HG02571 (cell line): ENCODE measurements around the gene PLCXD3.
"Not testable (repeated sequence)": the region's sequence is repeated elsewhere in the genome, so short reads cannot be mapped to it uniquely, and the experiment has no call there.

Experiments
- ATAC-seq: cut with Tn5 transposase; IDR thresholded peaks from one replicate; pipeline ENCODE4 v1.9.1; 2021; ENCODE audit warnings: mild to moderate bottlenecking, moderate library complexity; ENCODE audit not compliant: unreplicated experiment

The PLCXD3 gene

DNA sequence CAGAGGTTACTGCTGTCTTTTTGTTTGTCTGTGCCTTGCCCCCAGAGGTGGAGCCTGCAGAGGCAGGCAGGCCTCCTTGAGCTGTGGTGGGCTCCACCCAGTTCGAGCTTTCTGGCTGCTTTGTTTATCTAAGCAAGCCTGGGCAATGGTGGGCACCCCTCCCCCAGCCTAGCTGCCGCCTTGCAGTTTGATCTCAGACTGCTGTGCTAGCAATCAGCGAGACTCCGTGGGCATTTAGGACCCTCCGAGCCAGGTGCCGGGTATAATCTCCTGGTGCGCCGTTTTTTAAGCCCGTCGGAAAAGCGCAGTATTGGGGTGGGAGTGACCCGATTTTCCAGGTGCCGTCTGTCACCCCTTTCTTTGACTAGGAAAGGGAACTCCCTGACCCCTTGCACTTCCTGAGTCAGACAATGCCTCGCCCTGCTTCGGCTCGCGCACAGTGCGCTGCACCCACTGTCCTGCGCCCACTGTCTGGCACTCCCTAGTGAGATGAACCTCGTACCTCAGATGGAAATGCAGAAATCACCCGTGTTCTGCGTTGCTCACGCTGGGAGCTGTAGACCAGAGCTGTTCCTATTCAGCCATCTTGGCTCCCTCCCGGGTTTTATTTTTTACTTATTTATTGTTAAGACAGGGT is 16.8 kb downstream of the PLCXD3 start:
- ATAC-seq: not testable (repeated sequence)

DNA sequence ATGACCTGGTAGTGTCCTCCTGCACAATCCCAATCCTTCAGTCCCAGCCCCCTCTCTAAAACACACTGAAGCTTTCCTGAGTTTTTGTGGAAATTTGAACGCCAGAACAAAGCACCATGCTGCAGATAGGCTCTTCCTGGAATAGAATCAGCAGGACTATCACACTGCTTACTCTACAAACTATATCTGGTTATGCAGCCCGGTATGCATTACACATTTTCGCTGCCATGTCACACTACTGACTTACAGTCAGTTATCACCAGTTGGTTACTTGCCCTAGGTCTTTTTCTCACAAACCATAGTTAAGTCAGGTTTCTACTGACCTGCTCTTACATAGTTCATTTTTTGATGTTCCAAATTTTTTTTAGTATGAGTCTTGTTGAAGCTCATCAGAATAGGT is 24.9 kb downstream of the PLCXD3 start:
- no peak for ATAC-seq

DNA sequence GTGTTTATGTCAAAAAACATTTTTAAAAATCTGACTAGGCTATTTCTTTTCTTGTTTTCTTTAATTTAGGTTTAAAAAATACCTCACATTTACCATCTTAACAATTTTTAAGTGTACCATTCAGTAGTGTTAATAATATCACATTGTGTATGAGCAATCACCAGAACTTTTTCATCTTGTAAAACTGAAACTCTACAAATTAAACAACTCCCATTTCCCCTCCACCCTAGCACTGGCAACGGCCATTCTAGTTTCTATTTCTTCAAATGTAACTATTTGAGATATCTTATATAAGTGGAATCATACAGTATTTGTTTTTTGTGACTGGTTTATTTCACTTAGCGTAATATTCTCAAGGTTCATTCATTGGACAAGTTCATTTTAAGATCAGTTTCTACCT is 27.7 kb downstream of the PLCXD3 start:
- ATAC-seq: no peak

DNA sequence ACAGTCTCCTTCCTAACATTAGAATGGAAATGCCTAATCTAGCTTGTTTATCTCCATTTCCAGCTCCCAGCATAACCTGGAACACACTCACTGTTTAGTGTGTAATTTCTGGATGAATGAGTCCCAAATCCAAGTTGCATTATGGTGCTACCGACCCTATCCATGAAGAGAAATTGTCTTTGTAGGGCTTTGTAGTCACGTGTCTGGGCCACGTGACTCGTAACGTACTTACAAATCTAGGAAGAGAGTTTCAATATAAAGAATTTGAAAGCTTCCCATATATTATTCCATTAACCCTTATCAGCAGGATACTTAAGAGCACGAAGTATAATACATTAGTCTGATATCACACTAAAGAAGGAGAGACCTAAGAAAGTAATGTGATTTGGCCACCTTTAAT is 28.2 kb downstream of the PLCXD3 start:
- ATAC-seq: no peak

DNA sequence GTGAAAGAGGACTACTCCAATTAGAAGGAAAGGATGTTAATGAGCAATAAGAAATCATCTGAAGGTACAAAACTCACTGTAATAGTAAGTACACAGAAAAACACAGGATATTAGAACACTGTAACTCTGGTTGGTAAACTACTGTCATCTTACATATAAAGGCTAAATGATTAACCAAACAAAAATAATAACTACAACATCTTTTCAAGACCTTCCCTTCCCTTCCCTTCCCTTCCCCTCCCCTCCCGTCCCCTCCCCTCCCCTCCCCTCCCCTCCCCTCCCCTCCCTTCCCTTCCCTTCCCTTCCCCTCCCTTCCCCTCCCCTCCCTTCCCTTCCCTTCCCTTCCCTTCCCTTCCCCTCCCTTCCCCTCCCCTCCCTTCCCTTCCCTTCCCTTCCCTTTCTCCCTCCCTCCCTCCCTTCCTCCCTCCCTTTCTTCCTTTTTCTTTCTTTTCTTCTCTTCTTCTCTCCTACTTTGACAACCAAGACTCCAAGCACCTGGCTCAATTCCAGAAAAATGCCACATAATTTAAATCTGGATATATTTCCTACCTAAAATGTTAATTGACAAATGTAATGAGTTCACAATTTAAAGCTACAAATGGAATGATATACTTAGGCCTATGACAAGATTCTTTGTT is 38.7 kb downstream of the PLCXD3 start:
- ATAC-seq: not testable (repeated sequence)

DNA sequence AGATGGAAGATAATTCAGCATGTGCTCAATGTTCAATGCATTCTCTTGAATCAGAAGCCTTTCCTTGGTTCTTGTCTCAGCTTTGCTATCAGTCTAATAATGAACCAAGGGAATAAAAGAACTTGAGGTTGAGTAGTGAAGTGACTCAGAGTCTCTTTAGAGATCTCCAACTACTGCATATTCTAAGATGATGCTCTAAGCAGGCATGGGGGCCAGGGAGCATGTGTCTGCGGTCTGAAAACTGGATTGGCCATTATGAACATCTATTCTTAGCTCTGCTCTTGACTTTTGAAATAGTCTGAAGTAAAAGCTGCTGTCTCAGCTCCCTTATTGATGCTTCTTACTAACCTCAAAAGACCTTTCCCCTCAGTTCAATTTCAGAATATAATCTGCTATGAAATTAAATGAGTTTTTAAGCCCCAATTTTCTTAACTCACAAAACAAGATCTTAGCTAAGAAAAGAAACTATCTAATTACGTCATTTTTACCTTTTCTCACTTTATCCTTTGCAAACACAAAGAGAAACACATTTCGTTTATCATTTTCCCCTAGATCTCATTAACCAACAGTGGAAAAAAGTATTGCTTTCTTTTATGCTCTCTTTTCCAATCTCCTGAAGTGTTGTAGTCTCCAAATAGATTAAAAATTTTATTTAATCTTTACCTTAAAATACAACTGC is 44.8 kb downstream of the PLCXD3 start:
- ATAC-seq: no peak

DNA sequence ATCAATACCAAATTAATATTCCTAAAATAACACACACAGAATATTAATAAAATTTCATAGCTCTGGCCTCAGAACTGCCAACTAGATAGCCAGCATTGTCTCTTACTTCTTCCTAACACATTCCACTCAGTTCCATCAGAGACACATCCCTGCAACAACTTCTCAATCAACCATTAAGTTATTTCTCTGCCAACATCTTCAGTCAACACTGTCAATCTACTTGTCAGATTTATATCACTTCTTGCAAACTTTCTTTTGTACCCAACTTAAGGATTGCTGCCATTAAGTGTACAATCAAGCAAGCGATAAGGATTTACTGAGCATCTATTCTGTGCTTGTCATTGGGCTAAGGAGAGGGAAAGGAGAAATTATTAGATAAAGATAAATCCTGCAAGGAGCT is 50.8 kb downstream of the PLCXD3 start:
- ATAC-seq: no peak

DNA sequence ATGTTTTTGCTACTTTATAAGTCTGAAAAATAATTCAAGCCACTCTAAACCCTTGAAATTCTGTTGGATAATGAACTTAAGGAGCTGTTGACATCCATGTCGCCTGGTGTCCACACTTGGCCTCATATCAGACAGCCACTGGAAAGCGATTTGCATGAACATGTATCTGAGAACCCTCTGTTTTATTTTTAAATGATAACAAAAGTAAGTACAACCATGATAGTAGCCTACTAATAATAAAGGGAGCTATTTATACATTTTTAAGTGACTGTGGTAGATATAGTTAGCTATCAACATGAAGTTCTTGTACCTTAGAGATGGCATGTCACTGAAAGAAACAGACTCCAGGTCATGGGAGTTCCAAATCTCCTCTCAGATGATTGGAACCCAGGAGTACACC is 53.3 kb downstream of the PLCXD3 start:
- ATAC-seq: no peak

DNA sequence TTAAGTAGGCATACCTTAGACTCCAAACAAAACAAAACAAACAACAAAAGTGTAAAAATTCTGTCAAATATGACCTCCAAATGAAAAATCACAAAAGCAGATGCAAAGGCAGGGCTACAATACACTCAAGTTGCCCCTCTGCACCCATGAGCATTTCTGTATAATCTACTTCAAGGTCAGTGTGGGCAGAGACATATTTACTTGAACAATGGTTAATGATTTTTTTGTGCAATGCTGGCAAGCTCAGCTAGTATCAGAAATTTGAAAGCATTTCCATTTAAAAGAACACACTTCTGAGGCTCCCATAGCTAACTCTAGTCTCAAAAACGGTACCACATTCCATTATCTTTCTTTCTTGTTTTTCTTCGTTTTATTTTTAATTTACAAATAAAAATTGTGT is 57.9 kb downstream of the PLCXD3 start:
- ATAC-seq: no peak

DNA sequence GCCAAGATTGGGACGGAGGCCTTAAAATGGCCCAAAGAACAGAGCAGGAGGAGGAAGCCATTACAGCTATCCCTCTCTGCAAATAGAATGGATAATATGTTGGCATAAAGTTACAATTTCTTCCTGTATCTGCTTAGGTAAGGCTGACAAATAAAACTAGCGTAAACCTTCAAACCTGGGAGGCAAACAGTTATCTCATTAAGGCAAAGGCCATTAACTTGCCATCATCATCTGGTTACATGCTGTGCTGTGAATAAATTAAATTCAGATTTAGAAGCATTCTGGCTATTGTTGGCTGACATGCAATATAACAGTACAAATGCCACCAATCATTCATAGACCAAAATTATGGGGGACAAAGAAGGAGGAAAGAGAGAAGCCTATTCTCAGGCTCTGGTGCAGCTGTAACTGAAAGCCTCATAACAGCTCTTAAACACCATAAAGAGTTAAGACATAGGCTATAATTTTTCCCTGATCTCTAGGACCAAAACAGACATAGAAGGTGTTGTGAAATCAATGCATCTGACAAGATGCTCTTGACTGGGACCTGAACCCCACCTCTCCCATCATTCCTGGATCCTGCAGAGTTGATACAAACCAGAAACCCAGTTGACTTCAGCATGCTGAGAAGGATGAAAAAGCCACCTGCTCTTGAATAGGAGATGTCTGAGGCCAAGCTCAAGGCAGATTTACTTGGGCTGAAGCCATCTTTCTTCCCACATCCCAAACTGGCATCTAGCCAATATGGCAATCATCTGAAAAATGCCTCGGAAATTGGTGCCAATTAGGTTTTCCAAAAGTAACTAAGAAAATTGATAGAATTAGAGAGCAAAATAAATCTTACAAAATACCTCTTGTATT is 62.5 kb downstream of the PLCXD3 start:
- ATAC-seq: no peak

DNA sequence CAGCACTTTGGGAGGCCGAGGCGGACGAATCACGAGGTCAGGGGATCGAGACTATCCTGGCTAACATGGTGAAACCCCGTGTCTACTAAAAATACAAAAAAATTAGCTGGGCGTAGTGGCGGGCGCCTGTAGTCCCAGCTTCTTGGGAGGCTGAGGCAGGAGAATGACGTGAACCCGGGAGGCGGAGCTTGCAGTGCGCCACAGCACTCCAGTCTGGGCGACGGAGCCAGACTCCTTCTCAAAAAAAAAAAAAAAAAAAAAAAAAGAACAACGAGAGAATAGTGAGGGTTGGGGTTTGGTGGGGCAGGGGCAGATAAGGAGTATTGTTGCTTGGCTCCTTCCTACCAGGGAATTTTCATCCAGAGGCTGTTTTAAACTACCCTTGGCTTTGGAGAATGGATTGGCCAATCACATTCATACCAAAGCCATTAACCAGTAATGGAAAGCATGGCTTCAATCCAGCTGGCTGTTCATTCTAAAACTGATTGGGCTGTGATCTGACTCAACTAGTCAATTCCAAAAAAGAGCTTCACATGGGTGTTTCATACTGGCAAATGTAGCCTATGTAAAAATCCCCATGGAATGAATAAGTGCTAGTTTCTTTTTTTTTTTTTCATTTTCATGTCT is 64.4 kb downstream of the PLCXD3 start:
- no peak for ATAC-seq

DNA sequence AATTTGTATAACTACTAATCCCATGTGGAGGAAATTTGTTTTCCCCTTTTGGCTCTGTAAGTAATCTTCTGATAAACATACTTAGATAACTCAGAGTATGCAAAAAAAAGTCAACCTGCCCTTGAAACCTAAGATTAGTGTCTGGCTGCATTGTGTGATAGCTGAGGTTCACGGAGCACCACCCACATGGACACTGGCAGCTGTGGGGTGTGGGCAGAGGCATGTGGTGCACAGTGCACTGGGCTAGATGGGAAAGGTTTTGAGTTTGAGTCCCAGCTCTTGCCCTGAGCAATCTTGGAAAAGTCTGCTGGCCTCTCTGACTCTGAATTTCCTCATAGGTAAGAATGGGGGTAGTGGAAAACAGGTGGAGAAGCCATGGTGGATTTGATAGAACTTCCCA is 75.1 kb downstream of the PLCXD3 start:
- no peak for ATAC-seq

DNA sequence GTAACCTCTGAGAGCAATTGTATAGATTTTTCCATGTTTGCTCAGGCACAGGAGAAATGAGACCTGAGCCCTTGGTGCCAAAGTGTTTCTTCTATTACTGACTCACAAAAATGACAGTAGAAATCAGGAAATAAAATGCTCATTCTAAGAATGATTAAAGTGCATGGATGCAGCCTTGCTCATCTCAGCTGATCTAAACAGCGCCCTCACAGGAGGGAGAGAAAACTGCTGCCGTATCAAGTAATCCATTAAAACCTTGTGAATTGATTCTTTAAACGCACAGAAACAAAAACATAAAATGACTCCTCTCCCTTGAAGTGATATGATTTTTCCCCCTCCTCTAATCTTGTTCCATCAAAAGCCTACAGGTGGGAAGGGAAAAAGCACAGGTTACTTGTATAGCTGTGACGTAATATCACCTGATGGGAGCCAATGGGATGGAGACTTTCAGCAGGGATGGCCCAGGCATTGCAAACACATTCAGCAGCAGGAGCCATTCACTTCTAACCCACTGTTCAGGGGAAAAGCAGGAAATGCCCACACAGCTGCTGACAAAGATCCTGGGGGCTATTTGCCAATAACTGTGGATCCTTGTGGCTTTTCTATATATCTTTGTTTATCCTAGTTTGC is 76.7 kb downstream of the PLCXD3 start:
- ATAC-seq: no peak

DNA sequence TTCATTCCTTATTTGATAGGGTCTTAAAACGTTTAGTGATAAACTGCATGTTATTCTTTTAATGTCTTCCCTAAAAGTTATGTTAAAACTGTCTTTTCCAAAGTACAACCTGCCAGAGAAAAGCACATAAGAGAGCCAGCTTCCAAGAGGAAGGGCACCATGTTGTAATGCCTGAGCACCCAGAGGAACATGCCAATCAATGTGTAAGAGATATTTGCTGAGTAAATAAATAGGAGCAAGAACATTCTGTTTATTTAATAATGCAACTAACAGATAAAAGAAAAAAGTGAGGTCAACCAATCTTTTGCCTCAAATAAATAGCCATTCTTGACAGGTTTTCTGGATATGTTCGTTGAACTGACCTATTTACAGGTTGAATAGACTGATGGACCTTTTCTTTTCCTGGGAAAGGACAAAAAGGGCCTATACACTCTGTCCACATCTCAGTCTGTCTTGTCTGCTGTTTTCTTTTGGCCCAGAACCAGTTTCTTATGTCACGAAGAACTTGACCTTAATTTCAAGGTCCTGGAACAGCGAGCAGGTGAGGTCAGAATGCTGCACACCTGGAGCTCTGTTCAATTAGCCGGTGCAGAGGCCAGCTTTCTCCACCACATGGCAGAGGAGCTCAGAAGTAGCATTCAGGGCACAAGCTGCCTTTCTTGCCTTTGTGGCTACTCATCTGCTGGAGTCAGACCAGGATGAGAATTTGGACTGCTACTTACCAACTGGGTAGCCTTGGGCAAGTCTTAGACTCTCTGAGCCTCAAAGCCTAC is 77.7 kb downstream of the PLCXD3 start:
- no peak for ATAC-seq

DNA sequence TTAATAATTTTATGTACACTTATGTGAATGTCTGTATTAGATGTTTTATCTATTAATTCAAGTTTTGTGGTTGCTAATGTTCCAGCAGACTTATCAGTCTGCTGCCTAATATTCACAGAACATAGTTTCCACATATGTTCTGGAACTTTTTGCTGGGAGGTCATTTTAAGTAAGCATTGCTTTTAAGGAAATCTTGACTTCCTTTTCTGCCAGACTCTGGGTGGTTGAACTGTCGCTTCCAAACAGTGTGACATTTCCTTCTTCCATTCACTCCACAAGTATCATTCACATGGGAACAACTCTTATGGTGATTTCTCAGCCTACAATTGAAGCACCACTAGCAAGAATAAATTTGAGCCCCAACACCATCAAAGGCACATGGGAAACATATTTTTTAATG is 82.9 kb downstream of the PLCXD3 start:
- ATAC-seq: no peak

DNA sequence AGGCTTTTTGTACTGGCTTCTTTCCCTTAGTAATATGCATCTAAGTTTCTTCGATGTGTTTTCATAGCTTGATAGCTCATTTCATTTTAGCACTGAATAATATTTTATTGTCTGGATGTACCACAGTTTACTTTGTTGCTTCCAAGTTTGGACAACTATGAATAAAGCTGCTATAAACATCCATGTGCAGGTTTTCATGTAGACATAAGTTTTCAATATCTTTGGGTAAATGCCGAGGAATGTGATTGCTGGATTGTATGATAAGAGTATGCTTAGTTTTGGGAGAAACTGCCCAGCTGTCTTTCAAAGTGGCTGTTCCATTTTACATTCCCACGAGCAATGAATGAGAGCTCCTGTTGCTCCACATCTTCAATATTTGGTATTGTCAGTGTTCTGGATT is 84.7 kb downstream of the PLCXD3 start:
- ATAC-seq: no peak

DNA sequence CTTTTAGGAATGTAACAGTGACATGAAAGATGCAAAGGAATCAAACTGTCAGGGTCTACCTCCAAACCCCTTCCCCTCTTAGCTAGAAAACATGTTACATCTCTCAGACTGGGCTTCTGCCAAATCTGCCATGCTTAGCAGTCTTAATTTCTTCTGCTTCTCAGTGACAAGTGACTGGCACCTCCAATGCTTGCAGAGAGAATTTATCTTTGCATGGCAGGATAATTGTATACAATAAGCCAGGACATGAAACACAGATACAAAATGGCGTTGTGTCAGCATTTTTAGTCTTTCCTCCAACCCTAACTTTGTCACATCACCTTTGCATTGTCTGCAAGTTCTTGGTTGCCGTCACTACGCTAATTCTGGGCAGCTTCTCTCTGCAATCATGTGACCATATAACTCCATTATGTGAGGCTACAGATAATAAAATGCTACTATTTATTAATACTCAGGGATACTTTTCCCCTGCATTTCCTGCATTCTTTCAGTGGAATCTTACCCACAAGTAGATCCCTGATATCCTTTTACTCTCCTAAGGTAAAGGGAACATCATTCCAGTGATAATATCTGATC is 89.8 kb downstream of the PLCXD3 start:
- ATAC-seq: no peak

DNA sequence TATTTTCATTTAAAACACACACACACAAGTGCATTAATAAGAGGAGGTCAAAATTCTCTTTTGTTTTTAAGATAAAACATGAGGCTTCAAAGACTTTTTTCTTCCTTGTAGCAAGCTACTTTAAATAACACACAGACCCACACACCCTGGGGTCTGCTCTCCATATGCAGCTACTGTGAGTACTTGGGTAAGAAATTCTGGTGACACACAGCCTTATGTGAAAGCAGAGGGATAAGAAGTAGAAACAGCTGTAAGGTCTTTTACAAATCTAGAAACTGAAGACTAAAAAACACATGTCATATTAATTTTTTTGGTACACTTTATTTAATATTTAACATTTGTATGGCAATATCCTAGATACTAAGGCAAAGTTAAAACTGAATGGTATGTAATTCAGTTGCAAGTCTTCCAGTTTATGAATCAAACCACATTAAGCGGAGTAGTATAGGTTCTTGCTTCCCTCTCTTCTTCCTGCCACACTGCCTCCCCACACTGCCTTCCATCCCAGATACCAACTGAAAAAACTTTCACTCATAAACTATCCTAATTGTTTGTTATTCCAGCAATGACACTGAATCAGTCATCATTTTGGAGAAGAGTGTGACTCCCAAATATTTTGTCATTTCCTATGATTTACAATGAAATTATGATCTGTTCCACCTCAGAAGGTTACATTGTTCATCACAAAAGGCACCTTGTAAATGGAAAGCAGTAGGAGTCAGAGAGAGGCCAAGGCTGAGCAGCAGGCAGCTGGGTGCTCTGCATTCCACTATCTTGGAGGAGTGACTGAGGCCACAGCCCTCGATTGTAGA is 92.0 kb downstream of the PLCXD3 start:
- ATAC-seq: no peak

DNA sequence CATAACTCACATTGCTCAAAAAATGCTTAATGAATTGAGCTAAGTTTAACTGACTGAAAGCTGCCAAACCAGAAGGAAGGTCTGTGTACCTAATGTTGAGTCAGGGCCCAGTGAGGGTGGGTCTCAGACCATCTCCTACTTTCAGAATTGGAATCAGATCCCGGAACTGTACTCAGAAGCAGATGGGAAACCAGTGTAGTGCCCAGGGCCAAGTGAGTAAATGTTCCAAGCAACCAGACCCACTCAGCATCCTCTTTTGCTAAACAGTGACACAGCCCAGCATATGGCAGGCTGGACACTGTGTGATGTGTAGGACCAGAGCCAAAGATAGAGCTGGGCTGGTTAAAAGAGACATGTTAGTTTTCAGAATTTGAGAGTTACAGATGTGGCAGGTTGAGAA is 94.1 kb downstream of the PLCXD3 start:
- ATAC-seq: no peak
